K562 (cell line): ENCODE measurements around the gene MYMX. TPM values are rescaled to one million over a fixed set of nuclear protein-coding genes. Genes with fewer than 3 reads are reported as not detected.

Experiments used
- DDX20 ChIP-seq: fragments of 450-650 bp; IDR thresholded peaks from 2 replicates; pipeline ENCODE4 v1.6.1; 2016; ENCODE audit warnings: missing genetic modification characterization, low read depth, mild to moderate bottlenecking, missing compliant biosample characterization, moderate library complexity
- E2F6 ChIP-seq, 2 experiments: IDR thresholded peaks; 2 replicates each; pipeline ENCODE4 v1.6.1; 2011; ENCODE audit warnings: borderline replicate concordance in 1 of 2, control low read depth in 1 of 2, low read depth in 1 of 2, low read length in 1 of 2, mild to moderate bottlenecking in 1 of 2, mixed read lengths in 1 of 2, moderate library complexity in 1 of 2; ENCODE audit not compliant: insufficient read depth in 1 of 2, insufficient read length in 1 of 2, poor library complexity in 1 of 2, severe bottlenecking in 1 of 2; ENCODE audit errors: extremely low read depth in 1 of 2
- ETS1 ChIP-seq: conservative IDR thresholded peaks from 2 replicates; pipeline ENCODE4 v1.6.1; 2011; ENCODE audit warnings: low read depth, mild to moderate bottlenecking, low read length; ENCODE audit not compliant: control insufficient read depth
- EWSR1 ChIP-seq: fragments of 450-650 bp; IDR thresholded peaks from 2 replicates; pipeline ENCODE4 v1.6.1; 2018; ENCODE audit warnings: borderline replicate concordance, mild to moderate bottlenecking, low read depth, moderate library complexity; ENCODE audit not compliant: partially characterized antibody
- FOSL1 ChIP-seq: fragments of 200-800 bp; sonication (Bioruptor generic); conservative IDR thresholded peaks from 2 replicates; pipeline ENCODE4 v1.6.1; 2016; ENCODE audit warnings: missing genetic modification characterization, missing compliant biosample characterization
- FOXK1 ChIP-seq: sonication (generic); formaldehyde crosslinking; IDR thresholded peaks from 2 replicates; pipeline ENCODE4 v1.8.0; 2022; ENCODE audit warnings: missing genetic modification reagents, mild to moderate bottlenecking, borderline replicate concordance
- GTF2A2 ChIP-seq: IDR thresholded peaks from 2 replicates; pipeline ENCODE4 v1.6.1; 2016; ENCODE audit warnings: mild to moderate bottlenecking, missing genetic modification characterization, missing compliant biosample characterization
- IRF9 ChIP-seq: fragments of 450-650 bp; IDR thresholded peaks from 2 replicates; pipeline ENCODE4 v1.6.1; 2016; ENCODE audit warnings: missing biosample characterization, missing genetic modification characterization
- KHSRP ChIP-seq: fragments of 450-650 bp; IDR thresholded peaks from 2 replicates; pipeline ENCODE4 v1.6.1; 2017
- NKRF ChIP-seq: fragments of 450-650 bp; IDR thresholded peaks from 2 replicates; pipeline ENCODE4 v1.6.1; 2016; ENCODE audit warnings: borderline replicate concordance
- NR4A1 ChIP-seq, 2 experiments: fragments of 250-450 bp in 1 of 2; fragments of 450-650 bp in 1 of 2; sonication (Bioruptor Pico) in 1 of 2; IDR thresholded peaks; 2 replicates each; pipeline versions ENCODE4 v1.4.0 to v1.6.1; 2016 to 2020; ENCODE audit warnings: mild to moderate bottlenecking in 2 of 2, missing compliant biosample characterization in 1 of 2, missing genetic modification characterization in 1 of 2, moderate library complexity in 1 of 2
- RB1 ChIP-seq: fragments of 450-650 bp; IDR thresholded peaks from 2 replicates; pipeline ENCODE4 v1.6.1; 2017; ENCODE audit warnings: low read depth, mild to moderate bottlenecking
- RBFOX2 ChIP-seq: fragments of 200-400 bp; formaldehyde crosslinking; IDR thresholded peaks from 2 replicates; pipeline ENCODE4 v1.6.1; 2017; ENCODE audit warnings: low read depth, mild to moderate bottlenecking, low read length, moderate library complexity
- XRCC4 ChIP-seq: IDR thresholded peaks from one replicate; pipeline ENCODE4 v1.6.1; 2011; ENCODE audit not compliant: insufficient read depth, insufficient read length; ENCODE audit errors: extremely low read depth
- ZC3H11A ChIP-seq: IDR thresholded peaks from 2 replicates; pipeline ENCODE4 v1.6.1; 2012; ENCODE audit warnings: low read depth, low read length, improper control_type of control experiment
- ZFP1 ChIP-seq: fragments of 450-650 bp; formaldehyde crosslinking; IDR thresholded peaks from 2 replicates; pipeline ENCODE4 v1.4.0; 2020; ENCODE audit warnings: mild to moderate bottlenecking, mixed read lengths
- ZFX ChIP-seq: sonication (generic); formaldehyde crosslinking; IDR thresholded peaks from 2 replicates; pipeline ENCODE4 v1.8.0; 2022; ENCODE audit warnings: mild to moderate bottlenecking, missing genetic modification reagents, moderate library complexity
- polyA plus RNA-seq, 8 experiments: library from polyadenylated mRNA; depleted of rRNA in 4 of 8; stranded (reverse) in 5 of 8; unstranded in 3 of 8; fragments of >200 nt; fragmentation: Nextera tagmentation in 2 of 8; fragmentation: Illumina TruSeq in 1 of 8; extraction: Ambion mirVana in 2 of 8; extraction: Trizol in 1 of 8; gene quantifications; 2 replicates each; pipeline versions ENCODE4 v1.2.1 to v1.2.3, GENCODE V29; 2011 to 2014; ENCODE audit warnings: inconsistent platforms in 1 of 8, missing spikeins in 1 of 8
- total RNA-seq, 7 experiments: library from RNA; depleted of rRNA in 6 of 7; stranded (reverse); fragments of >200 nt in 6 of 7; fragmentation: Illumina TruSeq in 2 of 7; extraction: Trizol in 2 of 7; gene quantifications; 2 replicates each; pipeline versions ENCODE4 v1.2.1 to v1.2.3, GENCODE V29; 2011 to 2021; ENCODE audit warnings: low replicate concordance in 1 of 7
- TF ChIP-seq, protein P1 (sequence below): sonication (generic); formaldehyde crosslinking; IDR thresholded peaks from 2 replicates; pipeline ENCODE4 v1.8.1; 2023; ENCODE audit warnings: mild to moderate bottlenecking, missing genetic modification reagents, moderate library complexity

MYMX gene
- total and polyA plus RNA-seq, 9 of the 15 experiments (the other 6 are each of a cell fraction or from before 2014, with no cell fraction given), result 0.12 TPM; not detected in 8

- TF ChIP-seq, protein P1, sequence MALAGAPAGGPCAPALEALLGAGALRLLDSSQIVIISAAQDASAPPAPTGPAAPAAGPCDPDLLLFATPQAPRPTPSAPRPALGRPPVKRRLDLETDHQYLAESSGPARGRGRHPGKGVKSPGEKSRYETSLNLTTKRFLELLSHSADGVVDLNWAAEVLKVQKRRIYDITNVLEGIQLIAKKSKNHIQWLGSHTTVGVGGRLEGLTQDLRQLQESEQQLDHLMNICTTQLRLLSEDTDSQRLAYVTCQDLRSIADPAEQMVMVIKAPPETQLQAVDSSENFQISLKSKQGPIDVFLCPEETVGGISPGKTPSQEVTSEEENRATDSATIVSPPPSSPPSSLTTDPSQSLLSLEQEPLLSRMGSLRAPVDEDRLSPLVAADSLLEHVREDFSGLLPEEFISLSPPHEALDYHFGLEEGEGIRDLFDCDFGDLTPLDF (CRISPR knock-in tag), result no peak
- TF ChIP-seq NR4A1 (CRISPR knock-in tag; IDR thresholded peaks at IDR 0.05) (no peak), NR4A1 (tag; IDR thresholded peaks at IDR 0.05) (no peak), ZFP1 (no peak), IRF9 (tag) (no peak), GTF2A2 (tag) (no peak), E2F6 (IDR thresholded peaks at IDR 0.05; ENCODE audit: borderline replicate concordance in 1 of 2, extremely low read depth in 1 of 2, insufficient read depth in 1 of 2, insufficient read length in 1 of 2, low read depth in 1 of 2, low read length in 1 of 2, poor library complexity in 1 of 2, severe bottlenecking in 1 of 2) (peak; percentile 75 to 93), FOSL1 (peak; percentile 74), RBFOX2 (peak; percentile 93), EWSR1 (no peak), ZFX (CRISPR knock-in tag) (peak; percentile 75), ZC3H11A (0 out of 2 replicates have a peak, but pooled peaks have one; percentile 74), KHSRP (no peak), FOXK1 (CRISPR knock-in tag) (no peak; the same call in 1 of the 2 replicates), XRCC4 (no peak), DDX20 (no peak), NKRF (peak; percentile 98), ETS1 (peak; percentile 29; the same call in 1 of the 2 replicates), RB1 (peak; percentile 95)
Measured at GRCh38 chr6:44257025-44257752, 40.5 kb downstream of the MYMX start, which contains the start of gene SLC35B2 (continued).
